ENCODE results near the gene NEU1. TPM values are rescaled to one million over a fixed set of nuclear protein-coding genes. Genes with fewer than 3 reads are reported as not detected.

NEU1 gene
- total and polyA plus RNA-seq, 2 of the 8 experiments (the other 6 are each of a cell fraction or from before 2014, with no cell fraction given), result 41.2 to 72.1 TPM

DNA sequence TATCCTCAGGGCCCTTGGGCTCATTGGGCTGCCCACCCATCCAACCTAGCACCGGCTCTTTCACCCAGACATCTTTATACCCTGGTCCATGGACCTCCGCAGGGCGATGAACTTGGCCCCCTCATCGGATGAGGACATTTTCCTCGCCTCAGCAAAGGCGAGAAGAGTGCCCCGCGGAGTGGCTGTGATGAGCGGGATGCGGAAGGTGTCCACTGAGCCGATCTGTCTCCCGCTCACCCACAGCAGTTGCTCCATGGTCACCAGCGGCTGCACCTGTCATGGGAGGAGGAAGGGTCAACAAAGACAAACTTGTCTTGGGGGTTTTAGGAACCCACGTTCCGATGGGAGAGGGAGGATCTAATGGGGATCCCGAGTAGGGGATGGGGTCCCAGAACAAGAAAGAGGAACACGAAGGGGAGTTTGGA is 690 bp downstream of the NEU1 start (continued):
- TF ChIP-seq SP4 (IDR thresholded peaks at IDR 0.05; ENCODE audit: low read length) (no peak), EGR1 (IDR thresholded peaks at IDR 0.05; ENCODE audit: borderline replicate concordance, low read depth, low read length) (no peak), POU5F1 (IDR thresholded peaks at IDR 0.05; ENCODE audit: low read depth, low read length) (no peak), NRF1 (IDR thresholded peaks at IDR 0.05; ENCODE audit: low read depth, low read length) (no peak), SIN3A (conservative IDR thresholded peaks at IDR 0.05 in 1 of 2, IDR thresholded peaks at IDR 0.05 in 1 of 2; ENCODE audit: low read depth in 1 of 2, low read length in 2 of 2) (no peak), CHD1 (IDR thresholded peaks at IDR 0.05; ENCODE audit: low read depth, low read length) (no peak), CREB1 (IDR thresholded peaks at IDR 0.05) (no peak)
- TF ChIP-seq, protein P1, sequence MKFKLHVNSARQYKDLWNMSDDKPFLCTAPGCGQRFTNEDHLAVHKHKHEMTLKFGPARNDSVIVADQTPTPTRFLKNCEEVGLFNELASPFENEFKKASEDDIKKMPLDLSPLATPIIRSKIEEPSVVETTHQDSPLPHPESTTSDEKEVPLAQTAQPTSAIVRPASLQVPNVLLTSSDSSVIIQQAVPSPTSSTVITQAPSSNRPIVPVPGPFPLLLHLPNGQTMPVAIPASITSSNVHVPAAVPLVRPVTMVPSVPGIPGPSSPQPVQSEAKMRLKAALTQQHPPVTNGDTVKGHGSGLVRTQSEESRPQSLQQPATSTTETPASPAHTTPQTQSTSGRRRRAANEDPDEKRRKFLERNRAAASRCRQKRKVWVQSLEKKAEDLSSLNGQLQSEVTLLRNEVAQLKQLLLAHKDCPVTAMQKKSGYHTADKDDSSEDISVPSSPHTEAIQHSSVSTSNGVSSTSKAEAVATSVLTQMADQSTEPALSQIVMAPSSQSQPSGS (IDR thresholded peaks at IDR 0.05; ENCODE audit: low read length), result no peak
- TF ChIP-seq, protein P2, sequence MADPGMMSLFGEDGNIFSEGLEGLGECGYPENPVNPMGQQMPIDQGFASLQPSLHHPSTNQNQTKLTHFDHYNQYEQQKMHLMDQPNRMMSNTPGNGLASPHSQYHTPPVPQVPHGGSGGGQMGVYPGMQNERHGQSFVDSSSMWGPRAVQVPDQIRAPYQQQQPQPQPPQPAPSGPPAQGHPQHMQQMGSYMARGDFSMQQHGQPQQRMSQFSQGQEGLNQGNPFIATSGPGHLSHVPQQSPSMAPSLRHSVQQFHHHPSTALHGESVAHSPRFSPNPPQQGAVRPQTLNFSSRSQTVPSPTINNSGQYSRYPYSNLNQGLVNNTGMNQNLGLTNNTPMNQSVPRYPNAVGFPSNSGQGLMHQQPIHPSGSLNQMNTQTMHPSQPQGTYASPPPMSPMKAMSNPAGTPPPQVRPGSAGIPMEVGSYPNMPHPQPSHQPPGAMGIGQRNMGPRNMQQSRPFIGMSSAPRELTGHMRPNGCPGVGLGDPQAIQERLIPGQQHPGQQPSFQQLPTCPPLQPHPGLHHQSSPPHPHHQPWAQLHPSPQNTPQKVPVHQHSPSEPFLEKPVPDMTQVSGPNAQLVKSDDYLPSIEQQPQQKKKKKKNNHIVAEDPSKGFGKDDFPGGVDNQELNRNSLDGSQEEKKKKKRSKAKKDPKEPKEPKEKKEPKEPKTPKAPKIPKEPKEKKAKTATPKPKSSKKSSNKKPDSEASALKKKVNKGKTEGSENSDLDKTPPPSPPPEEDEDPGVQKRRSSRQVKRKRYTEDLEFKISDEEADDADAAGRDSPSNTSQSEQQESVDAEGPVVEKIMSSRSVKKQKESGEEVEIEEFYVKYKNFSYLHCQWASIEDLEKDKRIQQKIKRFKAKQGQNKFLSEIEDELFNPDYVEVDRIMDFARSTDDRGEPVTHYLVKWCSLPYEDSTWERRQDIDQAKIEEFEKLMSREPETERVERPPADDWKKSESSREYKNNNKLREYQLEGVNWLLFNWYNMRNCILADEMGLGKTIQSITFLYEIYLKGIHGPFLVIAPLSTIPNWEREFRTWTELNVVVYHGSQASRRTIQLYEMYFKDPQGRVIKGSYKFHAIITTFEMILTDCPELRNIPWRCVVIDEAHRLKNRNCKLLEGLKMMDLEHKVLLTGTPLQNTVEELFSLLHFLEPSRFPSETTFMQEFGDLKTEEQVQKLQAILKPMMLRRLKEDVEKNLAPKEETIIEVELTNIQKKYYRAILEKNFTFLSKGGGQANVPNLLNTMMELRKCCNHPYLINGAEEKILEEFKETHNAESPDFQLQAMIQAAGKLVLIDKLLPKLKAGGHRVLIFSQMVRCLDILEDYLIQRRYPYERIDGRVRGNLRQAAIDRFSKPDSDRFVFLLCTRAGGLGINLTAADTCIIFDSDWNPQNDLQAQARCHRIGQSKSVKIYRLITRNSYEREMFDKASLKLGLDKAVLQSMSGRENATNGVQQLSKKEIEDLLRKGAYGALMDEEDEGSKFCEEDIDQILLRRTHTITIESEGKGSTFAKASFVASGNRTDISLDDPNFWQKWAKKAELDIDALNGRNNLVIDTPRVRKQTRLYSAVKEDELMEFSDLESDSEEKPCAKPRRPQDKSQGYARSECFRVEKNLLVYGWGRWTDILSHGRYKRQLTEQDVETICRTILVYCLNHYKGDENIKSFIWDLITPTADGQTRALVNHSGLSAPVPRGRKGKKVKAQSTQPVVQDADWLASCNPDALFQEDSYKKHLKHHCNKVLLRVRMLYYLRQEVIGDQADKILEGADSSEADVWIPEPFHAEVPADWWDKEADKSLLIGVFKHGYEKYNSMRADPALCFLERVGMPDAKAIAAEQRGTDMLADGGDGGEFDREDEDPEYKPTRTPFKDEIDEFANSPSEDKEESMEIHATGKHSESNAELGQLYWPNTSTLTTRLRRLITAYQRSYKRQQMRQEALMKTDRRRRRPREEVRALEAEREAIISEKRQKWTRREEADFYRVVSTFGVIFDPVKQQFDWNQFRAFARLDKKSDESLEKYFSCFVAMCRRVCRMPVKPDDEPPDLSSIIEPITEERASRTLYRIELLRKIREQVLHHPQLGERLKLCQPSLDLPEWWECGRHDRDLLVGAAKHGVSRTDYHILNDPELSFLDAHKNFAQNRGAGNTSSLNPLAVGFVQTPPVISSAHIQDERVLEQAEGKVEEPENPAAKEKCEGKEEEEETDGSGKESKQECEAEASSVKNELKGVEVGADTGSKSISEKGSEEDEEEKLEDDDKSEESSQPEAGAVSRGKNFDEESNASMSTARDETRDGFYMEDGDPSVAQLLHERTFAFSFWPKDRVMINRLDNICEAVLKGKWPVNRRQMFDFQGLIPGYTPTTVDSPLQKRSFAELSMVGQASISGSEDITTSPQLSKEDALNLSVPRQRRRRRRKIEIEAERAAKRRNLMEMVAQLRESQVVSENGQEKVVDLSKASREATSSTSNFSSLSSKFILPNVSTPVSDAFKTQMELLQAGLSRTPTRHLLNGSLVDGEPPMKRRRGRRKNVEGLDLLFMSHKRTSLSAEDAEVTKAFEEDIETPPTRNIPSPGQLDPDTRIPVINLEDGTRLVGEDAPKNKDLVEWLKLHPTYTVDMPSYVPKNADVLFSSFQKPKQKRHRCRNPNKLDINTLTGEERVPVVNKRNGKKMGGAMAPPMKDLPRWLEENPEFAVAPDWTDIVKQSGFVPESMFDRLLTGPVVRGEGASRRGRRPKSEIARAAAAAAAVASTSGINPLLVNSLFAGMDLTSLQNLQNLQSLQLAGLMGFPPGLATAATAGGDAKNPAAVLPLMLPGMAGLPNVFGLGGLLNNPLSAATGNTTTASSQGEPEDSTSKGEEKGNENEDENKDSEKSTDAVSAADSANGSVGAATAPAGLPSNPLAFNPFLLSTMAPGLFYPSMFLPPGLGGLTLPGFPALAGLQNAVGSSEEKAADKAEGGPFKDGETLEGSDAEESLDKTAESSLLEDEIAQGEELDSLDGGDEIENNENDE (IDR thresholded peaks at IDR 0.05; ENCODE audit: insufficient replicate concordance, low read length), result no peak
